GM23338 (cell line): ENCODE results near the gene RNF217.

Experiments
- CTCF ChIP-seq, 2 experiments: fragments of 200-600 bp in 1 of 2; sonication (generic) in 1 of 2; conservative IDR thresholded peaks; 2 replicates each; pipeline versions ENCODE4 v1.5.1 to v1.6.1; 2016 to 2017; ENCODE audit warnings: antibody characterized with exemption in 2 of 2, low read depth in 2 of 2, mild to moderate bottlenecking in 2 of 2, moderate library complexity in 1 of 2
- EZH2 ChIP-seq: fragments of 200-600 bp; sonication (generic); IDR thresholded peaks from one replicate; pipeline ENCODE4 v1.8.0; 2017; ENCODE audit warnings: antibody characterized with exemption, mild to moderate bottlenecking, low read depth; ENCODE audit not compliant: unreplicated experiment
- EZH2phosphoT487 ChIP-seq: fragments of 200-600 bp; sonication (generic); IDR thresholded peaks from one replicate; pipeline ENCODE4 v1.8.1; 2018; ENCODE audit warnings: antibody characterized with exemption; ENCODE audit not compliant: unreplicated experiment
- NANOG ChIP-seq: IDR thresholded peaks from 2 replicates; pipeline ENCODE4 v1.6.1; 2016; ENCODE audit warnings: antibody characterized with exemption, borderline replicate concordance
- POLR2AphosphoS5 ChIP-seq: IDR thresholded peaks from 2 replicates; pipeline ENCODE4 v1.6.1; 2016; ENCODE audit warnings: antibody characterized with exemption, low read depth
- REST ChIP-seq: IDR thresholded peaks from one replicate; pipeline ENCODE4 v1.6.1; 2018; ENCODE audit warnings: antibody characterized with exemption; ENCODE audit not compliant: unreplicated experiment
- STAT1 ChIP-seq: IDR thresholded peaks from one replicate; pipeline ENCODE4 v1.6.1; 2016; ENCODE audit warnings: antibody characterized with exemption; ENCODE audit not compliant: unreplicated experiment
- ZNF114 ChIP-seq: fragments of 250-450 bp; sonication (Bioruptor Pico); IDR thresholded peaks from 2 replicates; pipeline ENCODE4 v1.5.0; 2020; ENCODE audit warnings: mild to moderate bottlenecking, moderate library complexity

- TF ChIP-seq NANOG (no peak), CTCF (conservative IDR thresholded peaks at IDR 0.05; ENCODE audit: low read depth in 2 of 2) (no peak), POLR2AphosphoS5 (no peak), EZH2 (no peak), EZH2phosphoT487 (no peak), ZNF114 (CRISPR knock-in tag) (no peak), STAT1 (no peak), REST (no peak)
Measured at GRCh38 chr6:124979294-124979678, 17.0 kb downstream of the RNF217 start.
